WTC11 (cell line): ENCODE measurements around the gene QRICH2. TPM values are rescaled to one million over a fixed set of nuclear protein-coding genes. Genes with fewer than 3 reads are reported as not detected.

ENCODE experiments used
- ATAC-seq: fragments of 200-7000 bp; cut with Tn5 transposase; 2 replicates; pipeline ENCODE4 v1.10.0; 2021; ENCODE audit warnings: mild to moderate bottlenecking, moderate library complexity
- CTCF ChIA-PET: fragments of 300-600 bp; sonication (Branson Sonifier 250); formaldehyde crosslinking; loops from one replicate; lab custom pipeline; 2021; ENCODE audit warnings: antibody characterized with exemption; lab: Charles Lee
- POLR2A ChIA-PET: fragments of 350-600 bp; sonication (Branson Sonifier 250); formaldehyde crosslinking; loops from one replicate; lab custom pipeline; 2021; ENCODE audit warnings: antibody characterized with exemption; lab: Charles Lee
- DNase-seq: peaks from one replicate; pipeline ENCODE4 v3.0.0; 2021; ENCODE audit warnings: low spot score
- H3K27ac Mint-ChIP-seq: 2 replicates; pipeline ENCODE4 v1.8.0; 2021; ENCODE audit warnings: mixed read lengths
- H3K27me3 Mint-ChIP-seq: 2 replicates; pipeline ENCODE4 v1.8.0; 2021; ENCODE audit warnings: low read depth, mild to moderate bottlenecking, moderate library complexity, mixed read lengths
- H3K36me3 Mint-ChIP-seq: 2 replicates; pipeline ENCODE4 v1.8.0; 2021; ENCODE audit warnings: mixed read lengths
- H3K4me1 Mint-ChIP-seq: 2 replicates; pipeline ENCODE4 v1.8.0; 2022; ENCODE audit warnings: mixed read lengths
- H3K4me3 Mint-ChIP-seq: 2 replicates; pipeline ENCODE4 v1.8.0; 2021; ENCODE audit warnings: mild to moderate bottlenecking, moderate library complexity, mixed read lengths
- H3K9me3 Mint-ChIP-seq: 2 replicates; pipeline ENCODE4 v1.8.0; 2021; ENCODE audit warnings: mixed read lengths
- CREB1 ChIP-seq: sonication (generic); formaldehyde crosslinking; IDR thresholded peaks from 2 replicates; pipeline ENCODE4 v1.8.0; 2023; ENCODE audit warnings: mild to moderate bottlenecking, missing genetic modification reagents
- ERG ChIP-seq: fragments of 250-450 bp; sonication (Bioruptor Pico); IDR thresholded peaks from 2 replicates; pipeline ENCODE4 v1.8.0; 2021; ENCODE audit warnings: mild to moderate bottlenecking
- FOXK1 ChIP-seq: sonication (generic); formaldehyde crosslinking; IDR thresholded peaks from 2 replicates; pipeline ENCODE4 v1.8.0; 2022; ENCODE audit warnings: mild to moderate bottlenecking, moderate library complexity, missing genetic modification reagents
- GABPB1 ChIP-seq: sonication (generic); formaldehyde crosslinking; IDR thresholded peaks from 2 replicates; pipeline ENCODE4 v1.8.1; 2023; ENCODE audit warnings: mild to moderate bottlenecking, missing genetic modification reagents
- HMGA2 ChIP-seq: fragments of 250-450 bp; sonication (Bioruptor Pico); IDR thresholded peaks from 2 replicates; pipeline ENCODE4 v1.4.0; 2021; ENCODE audit warnings: mild to moderate bottlenecking, moderate library complexity
- JUN ChIP-seq: sonication (generic); formaldehyde crosslinking; IDR thresholded peaks from 2 replicates; pipeline ENCODE4 v1.8.0; 2023; ENCODE audit warnings: mild to moderate bottlenecking, missing genetic modification reagents
- MYBL2 ChIP-seq: sonication (generic); formaldehyde crosslinking; IDR thresholded peaks from 2 replicates; pipeline ENCODE4 v1.8.1; 2023; ENCODE audit warnings: mild to moderate bottlenecking, moderate library complexity, missing genetic modification reagents
- NFYB ChIP-seq: sonication (generic); formaldehyde crosslinking; conservative IDR thresholded peaks from 2 replicates; pipeline ENCODE4 v1.8.0; 2022; ENCODE audit warnings: low read depth, missing genetic modification reagents
- PREB ChIP-seq: sonication (generic); formaldehyde crosslinking; IDR thresholded peaks from 2 replicates; pipeline ENCODE4 v1.8.1; 2022; ENCODE audit warnings: mild to moderate bottlenecking, missing genetic modification reagents, moderate library complexity, borderline replicate concordance
- ZNF121 ChIP-seq: sonication (generic); formaldehyde crosslinking; IDR thresholded peaks from 2 replicates; pipeline ENCODE4 v1.8.0; 2023; ENCODE audit warnings: missing genetic modification reagents
- ZNF416 ChIP-seq: fragments of 250-450 bp; sonication (Bioruptor Pico); IDR thresholded peaks from 2 replicates; pipeline ENCODE4 v1.9.0; 2021; ENCODE audit warnings: mild to moderate bottlenecking, inconsistent platforms
- total RNA-seq: library from RNA; stranded (reverse); gene quantifications from 3 replicates; pipeline ENCODE4 v1.2.3, GENCODE V29; 2021
- TF ChIP-seq, protein P1 (sequence below): sonication (generic); formaldehyde crosslinking; IDR thresholded peaks from 2 replicates; pipeline ENCODE4 v1.8.0; 2022; ENCODE audit warnings: missing genetic modification reagents
- TF ChIP-seq, protein P2 (sequence below): sonication (generic); formaldehyde crosslinking; IDR thresholded peaks from 2 replicates; pipeline ENCODE4 v1.8.0; 2022; ENCODE audit warnings: mild to moderate bottlenecking, missing genetic modification reagents
- TF ChIP-seq, protein P3 (sequence below): sonication (generic); formaldehyde crosslinking; IDR thresholded peaks from 2 replicates; pipeline ENCODE4 v1.8.0; 2023; ENCODE audit warnings: mild to moderate bottlenecking, missing genetic modification reagents
- TF ChIP-seq, protein P4 (sequence below): sonication (generic); formaldehyde crosslinking; IDR thresholded peaks from 2 replicates; pipeline ENCODE4 v1.8.0; 2022; ENCODE audit warnings: mild to moderate bottlenecking, missing genetic modification reagents
- TF ChIP-seq, protein P5 (sequence below): fragments of 200-600 bp; IDR thresholded peaks from 2 replicates; pipeline ENCODE4 v1.8.0; 2022; ENCODE audit warnings: antibody characterized with exemption

Gene QRICH2
- total RNA-seq, 1 experiment from 2014 or later, result 1.5 TPM

GRCh38 chr17:76296186-76296585 is 11.9 kb downstream of the QRICH2 start:
- TF ChIP-seq JUN (CRISPR knock-in tag) (no peak), CREB1 (CRISPR knock-in tag) (no peak), PREB (CRISPR knock-in tag) (no peak)
- TF ChIP-seq, protein P1, sequence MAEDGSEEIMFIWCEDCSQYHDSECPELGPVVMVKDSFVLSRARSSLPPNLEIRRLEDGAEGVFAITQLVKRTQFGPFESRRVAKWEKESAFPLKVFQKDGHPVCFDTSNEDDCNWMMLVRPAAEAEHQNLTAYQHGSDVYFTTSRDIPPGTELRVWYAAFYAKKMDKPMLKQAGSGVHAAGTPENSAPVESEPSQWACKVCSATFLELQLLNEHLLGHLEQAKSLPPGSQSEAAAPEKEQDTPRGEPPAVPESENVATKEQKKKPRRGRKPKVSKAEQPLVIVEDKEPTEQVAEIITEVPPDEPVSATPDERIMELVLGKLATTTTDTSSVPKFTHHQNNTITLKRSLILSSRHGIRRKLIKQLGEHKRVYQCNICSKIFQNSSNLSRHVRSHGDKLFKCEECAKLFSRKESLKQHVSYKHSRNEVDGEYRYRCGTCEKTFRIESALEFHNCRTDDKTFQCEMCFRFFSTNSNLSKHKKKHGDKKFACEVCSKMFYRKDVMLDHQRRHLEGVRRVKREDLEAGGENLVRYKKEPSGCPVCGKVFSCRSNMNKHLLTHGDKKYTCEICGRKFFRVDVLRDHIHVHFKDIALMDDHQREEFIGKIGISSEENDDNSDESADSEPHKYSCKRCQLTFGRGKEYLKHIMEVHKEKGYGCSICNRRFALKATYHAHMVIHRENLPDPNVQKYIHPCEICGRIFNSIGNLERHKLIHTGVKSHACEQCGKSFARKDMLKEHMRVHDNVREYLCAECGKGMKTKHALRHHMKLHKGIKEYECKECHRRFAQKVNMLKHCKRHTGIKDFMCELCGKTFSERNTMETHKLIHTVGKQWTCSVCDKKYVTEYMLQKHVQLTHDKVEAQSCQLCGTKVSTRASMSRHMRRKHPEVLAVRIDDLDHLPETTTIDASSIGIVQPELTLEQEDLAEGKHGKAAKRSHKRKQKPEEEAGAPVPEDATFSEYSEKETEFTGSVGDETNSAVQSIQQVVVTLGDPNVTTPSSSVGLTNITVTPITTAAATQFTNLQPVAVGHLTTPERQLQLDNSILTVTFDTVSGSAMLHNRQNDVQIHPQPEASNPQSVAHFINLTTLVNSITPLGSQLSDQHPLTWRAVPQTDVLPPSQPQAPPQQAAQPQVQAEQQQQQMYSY (CRISPR knock-in tag), result no peak
- no peaks in the 10 kb centered on the region for H3K27me3 Mint-ChIP-seq
- POLR2A ChIA-PET, result interaction anchor here (1.2 kb wide), 1 partner anchor 103 kb away, joined by 3 read pairs; no protein-coding TSS in a partner anchor
- CTCF ChIA-PET, result interaction anchor here (1.9 kb wide), 1 partner anchor 16 kb away, joined by 6 read pairs; no protein-coding TSS in a partner anchor
- ATAC-seq, result no peak
- no peaks in the 10 kb centered on the region for H3K9me3 Mint-ChIP-seq
- no peak for DNase-seq
- 0 out of 2 replicates have a peak, but pooled peaks cover 4% of the 10 kb centered on the region for H3K4me1 Mint-ChIP-seq
- H3K36me3 Mint-ChIP-seq, result no peaks in the 10 kb centered on the region
- H3K27ac Mint-ChIP-seq, result no peak overlapping the region
- H3K4me3 Mint-ChIP-seq, result no peak overlapping the region

DNA sequence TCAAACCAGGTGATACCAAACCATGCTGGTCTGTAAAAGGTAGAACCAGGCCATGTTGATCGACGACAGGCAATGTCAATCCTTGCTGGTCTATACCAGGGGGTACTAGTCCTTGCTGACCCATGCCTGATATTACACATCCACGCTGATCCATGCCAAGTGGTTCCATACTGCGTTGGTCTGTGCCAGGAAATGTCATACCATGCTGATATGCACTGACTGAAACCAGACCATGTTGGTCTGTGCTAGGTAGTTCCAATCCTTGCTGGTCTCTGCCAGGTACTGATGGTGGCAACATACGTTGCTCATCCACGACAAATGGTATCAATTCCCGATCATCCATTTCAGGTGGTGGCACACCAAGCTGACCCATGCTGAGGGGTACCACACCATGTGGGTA is 15.0 kb downstream of the QRICH2 start:
- no peaks in the 10 kb centered on the region for H3K27me3 Mint-ChIP-seq
- no peak overlapping the region for H3K27ac Mint-ChIP-seq
- DNase-seq (no peak), ATAC-seq (no peak)
- no peak for TF ChIP-seq MYBL2 (CRISPR knock-in tag)
- TF ChIP-seq, protein P2, sequence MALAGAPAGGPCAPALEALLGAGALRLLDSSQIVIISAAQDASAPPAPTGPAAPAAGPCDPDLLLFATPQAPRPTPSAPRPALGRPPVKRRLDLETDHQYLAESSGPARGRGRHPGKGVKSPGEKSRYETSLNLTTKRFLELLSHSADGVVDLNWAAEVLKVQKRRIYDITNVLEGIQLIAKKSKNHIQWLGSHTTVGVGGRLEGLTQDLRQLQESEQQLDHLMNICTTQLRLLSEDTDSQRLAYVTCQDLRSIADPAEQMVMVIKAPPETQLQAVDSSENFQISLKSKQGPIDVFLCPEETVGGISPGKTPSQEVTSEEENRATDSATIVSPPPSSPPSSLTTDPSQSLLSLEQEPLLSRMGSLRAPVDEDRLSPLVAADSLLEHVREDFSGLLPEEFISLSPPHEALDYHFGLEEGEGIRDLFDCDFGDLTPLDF (CRISPR knock-in tag), result no peak
- no peak for TF ChIP-seq ERG (CRISPR knock-in tag)
- TF ChIP-seq GABPB1, result no peak
- TF ChIP-seq FOXK1 (CRISPR knock-in tag), result no peak
- TF ChIP-seq, protein P3, sequence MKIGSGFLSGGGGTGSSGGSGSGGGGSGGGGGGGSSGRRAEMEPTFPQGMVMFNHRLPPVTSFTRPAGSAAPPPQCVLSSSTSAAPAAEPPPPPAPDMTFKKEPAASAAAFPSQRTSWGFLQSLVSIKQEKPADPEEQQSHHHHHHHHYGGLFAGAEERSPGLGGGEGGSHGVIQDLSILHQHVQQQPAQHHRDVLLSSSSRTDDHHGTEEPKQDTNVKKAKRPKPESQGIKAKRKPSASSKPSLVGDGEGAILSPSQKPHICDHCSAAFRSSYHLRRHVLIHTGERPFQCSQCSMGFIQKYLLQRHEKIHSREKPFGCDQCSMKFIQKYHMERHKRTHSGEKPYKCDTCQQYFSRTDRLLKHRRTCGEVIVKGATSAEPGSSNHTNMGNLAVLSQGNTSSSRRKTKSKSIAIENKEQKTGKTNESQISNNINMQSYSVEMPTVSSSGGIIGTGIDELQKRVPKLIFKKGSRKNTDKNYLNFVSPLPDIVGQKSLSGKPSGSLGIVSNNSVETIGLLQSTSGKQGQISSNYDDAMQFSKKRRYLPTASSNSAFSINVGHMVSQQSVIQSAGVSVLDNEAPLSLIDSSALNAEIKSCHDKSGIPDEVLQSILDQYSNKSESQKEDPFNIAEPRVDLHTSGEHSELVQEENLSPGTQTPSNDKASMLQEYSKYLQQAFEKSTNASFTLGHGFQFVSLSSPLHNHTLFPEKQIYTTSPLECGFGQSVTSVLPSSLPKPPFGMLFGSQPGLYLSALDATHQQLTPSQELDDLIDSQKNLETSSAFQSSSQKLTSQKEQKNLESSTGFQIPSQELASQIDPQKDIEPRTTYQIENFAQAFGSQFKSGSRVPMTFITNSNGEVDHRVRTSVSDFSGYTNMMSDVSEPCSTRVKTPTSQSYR (CRISPR knock-in tag), result no peak
- no peak for TF ChIP-seq ZNF416 (CRISPR knock-in tag)
- TF ChIP-seq NFYB (CRISPR knock-in tag), result no peak
- TF ChIP-seq, protein P4, sequence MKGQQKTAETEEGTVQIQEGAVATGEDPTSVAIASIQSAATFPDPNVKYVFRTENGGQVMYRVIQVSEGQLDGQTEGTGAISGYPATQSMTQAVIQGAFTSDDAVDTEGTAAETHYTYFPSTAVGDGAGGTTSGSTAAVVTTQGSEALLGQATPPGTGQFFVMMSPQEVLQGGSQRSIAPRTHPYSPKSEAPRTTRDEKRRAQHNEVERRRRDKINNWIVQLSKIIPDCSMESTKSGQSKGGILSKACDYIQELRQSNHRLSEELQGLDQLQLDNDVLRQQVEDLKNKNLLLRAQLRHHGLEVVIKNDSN (CRISPR knock-in tag), result no peak
- TF ChIP-seq, protein P5, sequence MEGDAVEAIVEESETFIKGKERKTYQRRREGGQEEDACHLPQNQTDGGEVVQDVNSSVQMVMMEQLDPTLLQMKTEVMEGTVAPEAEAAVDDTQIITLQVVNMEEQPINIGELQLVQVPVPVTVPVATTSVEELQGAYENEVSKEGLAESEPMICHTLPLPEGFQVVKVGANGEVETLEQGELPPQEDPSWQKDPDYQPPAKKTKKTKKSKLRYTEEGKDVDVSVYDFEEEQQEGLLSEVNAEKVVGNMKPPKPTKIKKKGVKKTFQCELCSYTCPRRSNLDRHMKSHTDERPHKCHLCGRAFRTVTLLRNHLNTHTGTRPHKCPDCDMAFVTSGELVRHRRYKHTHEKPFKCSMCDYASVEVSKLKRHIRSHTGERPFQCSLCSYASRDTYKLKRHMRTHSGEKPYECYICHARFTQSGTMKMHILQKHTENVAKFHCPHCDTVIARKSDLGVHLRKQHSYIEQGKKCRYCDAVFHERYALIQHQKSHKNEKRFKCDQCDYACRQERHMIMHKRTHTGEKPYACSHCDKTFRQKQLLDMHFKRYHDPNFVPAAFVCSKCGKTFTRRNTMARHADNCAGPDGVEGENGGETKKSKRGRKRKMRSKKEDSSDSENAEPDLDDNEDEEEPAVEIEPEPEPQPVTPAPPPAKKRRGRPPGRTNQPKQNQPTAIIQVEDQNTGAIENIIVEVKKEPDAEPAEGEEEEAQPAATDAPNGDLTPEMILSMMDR, result no peak
- no peak for TF ChIP-seq HMGA2 (CRISPR knock-in tag)
- TF ChIP-seq ZNF121 (CRISPR knock-in tag), result no peak
- ChIA-PET CTCF (interaction anchor here (1.4 kb wide), 1 partner anchor 13 kb away, joined by 4 read pairs; no protein-coding TSS in a partner anchor), POLR2A (no interaction called here)
- no peaks in the 10 kb centered on the region for H3K9me3 Mint-ChIP-seq
- H3K4me3 Mint-ChIP-seq, result no peak overlapping the region
- H3K4me1 Mint-ChIP-seq, result no peaks in the 10 kb centered on the region
- no peaks in the 10 kb centered on the region for H3K36me3 Mint-ChIP-seq
